Measurements from ENCODE around the gene RNF126.
A peak's percentile ranks its signal among the peaks of the same experiment; 100 is the strongest.
"Not testable (repeated sequence)": the region's sequence is repeated elsewhere in the genome, so short reads cannot be mapped to it uniquely, and the experiment has no call there.

Gene RNF126

GRCh38 chr19:628168-628567 lies 34.8 kb downstream of the RNF126 start:
- DNase-seq (ENCODE audit: low spot score): peak; percentile 10

GRCh38 chr19:626566-626965 lies 36.4 kb downstream of the RNF126 start:
- DNase-seq (ENCODE audit: low spot score): not testable (repeated sequence)

GRCh38 chr19:625257-625656 lies 37.8 kb downstream of the RNF126 start:
- DNase-seq (ENCODE audit: low spot score): no peak

- no peak for DNase-seq (ENCODE audit: low spot score)
Observed at GRCh38 chr19:624433-625109, 38.4 kb downstream of the RNF126 start.

- no peak for DNase-seq (ENCODE audit: low spot score)
Observed at GRCh38 chr19:623974-624373, 39.0 kb downstream of the RNF126 start.

GRCh38 chr19:623175-623916 lies 39.7 kb downstream of the RNF126 start:
- DNase-seq (ENCODE audit: low spot score): no peak

GRCh38 chr19:622666-623065 lies 40.3 kb downstream of the RNF126 start:
- DNase-seq (ENCODE audit: low spot score): no peak

GRCh38 chr19:621819-622218 lies 41.2 kb downstream of the RNF126 start:
- DNase-seq (ENCODE audit: low spot score): no peak

GRCh38 chr19:621191-621590 lies 41.8 kb downstream of the RNF126 start:
- not testable (repeated sequence) for DNase-seq (ENCODE audit: low spot score)

- no peak for DNase-seq (ENCODE audit: low spot score)
Observed at GRCh38 chr19:620166-620862, 42.7 kb downstream of the RNF126 start.

GRCh38 chr19:619286-620002 lies 43.6 kb downstream of the RNF126 start:
- DNase-seq (ENCODE audit: low spot score): no peak

- DNase-seq (ENCODE audit: low spot score): no peak
Observed at GRCh38 chr19:618674-619285, 44.2 kb downstream of the RNF126 start.

GRCh38 chr19:618247-618619 lies 44.8 kb downstream of the RNF126 start:
- DNase-seq (ENCODE audit: low spot score): no peak

- DNase-seq (ENCODE audit: low spot score): no peak
Observed at GRCh38 chr19:617551-618246, 45.3 kb downstream of the RNF126 start.

GRCh38 chr19:616747-617526 lies 46.1 kb downstream of the RNF126 start:
- no peak for DNase-seq (ENCODE audit: low spot score)

- DNase-seq (ENCODE audit: low spot score): no peak
Observed at GRCh38 chr19:616062-616700, 46.8 kb downstream of the RNF126 start.

GRCh38 chr19:615619-616018 lies 47.4 kb downstream of the RNF126 start:
- no peak for DNase-seq (ENCODE audit: low spot score)

GRCh38 chr19:613732-614567 lies 49.1 kb downstream of the RNF126 start:
- DNase-seq (ENCODE audit: low spot score): no peak

- DNase-seq (ENCODE audit: low spot score): no peak
Observed at GRCh38 chr19:612941-613340, 50.1 kb downstream of the RNF126 start.

Measured in hematopoietic multipotent progenitor cell treated with erythropoietin and hydrocortisone succinate and interleukin-3 and kit ligand, for 15 days (in vitro differentiated cells).